Measurements from ENCODE around the gene CBLN3.

CBLN3 gene

GRCh38 chr14:24439257-24439656 is 9.8 kb upstream of the CBLN3 start:
- DNase-seq (ENCODE audit: low read depth, low spot score) = no peak

GRCh38 chr14:24438223-24439097 is 9.0 kb upstream of the CBLN3 start:
- DNase-seq (ENCODE audit: low read depth, low spot score) = no peak

- DNase-seq (ENCODE audit: low read depth, low spot score) = no peak
Observed at GRCh38 chr14:24437736-24438067, 8.2 kb upstream of the CBLN3 start.

- no peak for DNase-seq (ENCODE audit: low read depth, low spot score)
Observed at GRCh38 chr14:24437020-24437735, 7.7 kb upstream of the CBLN3 start.

- no peak for DNase-seq (ENCODE audit: low read depth, low spot score)
Observed at GRCh38 chr14:24436355-24437019, 7.0 kb upstream of the CBLN3 start.

- no peak for DNase-seq (ENCODE audit: low read depth, low spot score)
Observed at GRCh38 chr14:24435998-24436354, 6.5 kb upstream of the CBLN3 start.

GRCh38 chr14:24435192-24435810 is 5.8 kb upstream of the CBLN3 start:
- DNase-seq (ENCODE audit: low read depth, low spot score) = no peak

GRCh38 chr14:24434676-24435075 is 5.2 kb upstream of the CBLN3 start:
- no peak for DNase-seq (ENCODE audit: low read depth, low spot score)

GRCh38 chr14:24434036-24434435 is 4.6 kb upstream of the CBLN3 start:
- no peak for DNase-seq (ENCODE audit: low read depth, low spot score)

GRCh38 chr14:24432259-24433131 is 3.0 kb upstream of the CBLN3 start:
- no peak for DNase-seq (ENCODE audit: low read depth, low spot score)

- peak; percentile 86 for DNase-seq (ENCODE audit: low read depth, low spot score)
Observed at GRCh38 chr14:24431569-24432258, 2.2 kb upstream of the CBLN3 start.

GRCh38 chr14:24430682-24431568 is 1.5 kb upstream of the CBLN3 start:
- peak; percentile 38 for DNase-seq (ENCODE audit: low read depth, low spot score)

GRCh38 chr14:24430143-24430681 is 744 bp upstream of the CBLN3 start:
- no peak for DNase-seq (ENCODE audit: low read depth, low spot score)

GRCh38 chr14:24428628-24429394 is 657 bp downstream of the CBLN3 start:
- no peak for DNase-seq (ENCODE audit: low read depth, low spot score)

- no peak for DNase-seq (ENCODE audit: low read depth, low spot score)
Observed at GRCh38 chr14:24427537-24428508, 1.6 kb downstream of the CBLN3 start.

GRCh38 chr14:24426912-24427536 is 2.4 kb downstream of the CBLN3 start:
- no peak for DNase-seq (ENCODE audit: low read depth, low spot score)

Data from activated naive CD8-positive, alpha-beta T cell treated with anti-CD3 and anti-CD28 coated beads, Interleukin-2, amount 50 U/mL, for 16 hours (primary cell).